GM08714 (cell line): Measurements from ENCODE around the gene TASOR2.

Experiments
- H3K4me3 ChIP-seq: fragments of 200-500 bp; sonication (Bioruptor generic); 2 replicates; pipeline ENCODE4 v1.5.1; 2014; ENCODE audit warnings: mild to moderate bottlenecking, low read length, inconsistent platforms
- ZNF274 ChIP-seq: IDR thresholded peaks from 2 replicates; pipeline ENCODE4 v1.6.1; 2012; ENCODE audit warnings: mild to moderate bottlenecking, low read depth, low read length

Gene TASOR2, protein sequence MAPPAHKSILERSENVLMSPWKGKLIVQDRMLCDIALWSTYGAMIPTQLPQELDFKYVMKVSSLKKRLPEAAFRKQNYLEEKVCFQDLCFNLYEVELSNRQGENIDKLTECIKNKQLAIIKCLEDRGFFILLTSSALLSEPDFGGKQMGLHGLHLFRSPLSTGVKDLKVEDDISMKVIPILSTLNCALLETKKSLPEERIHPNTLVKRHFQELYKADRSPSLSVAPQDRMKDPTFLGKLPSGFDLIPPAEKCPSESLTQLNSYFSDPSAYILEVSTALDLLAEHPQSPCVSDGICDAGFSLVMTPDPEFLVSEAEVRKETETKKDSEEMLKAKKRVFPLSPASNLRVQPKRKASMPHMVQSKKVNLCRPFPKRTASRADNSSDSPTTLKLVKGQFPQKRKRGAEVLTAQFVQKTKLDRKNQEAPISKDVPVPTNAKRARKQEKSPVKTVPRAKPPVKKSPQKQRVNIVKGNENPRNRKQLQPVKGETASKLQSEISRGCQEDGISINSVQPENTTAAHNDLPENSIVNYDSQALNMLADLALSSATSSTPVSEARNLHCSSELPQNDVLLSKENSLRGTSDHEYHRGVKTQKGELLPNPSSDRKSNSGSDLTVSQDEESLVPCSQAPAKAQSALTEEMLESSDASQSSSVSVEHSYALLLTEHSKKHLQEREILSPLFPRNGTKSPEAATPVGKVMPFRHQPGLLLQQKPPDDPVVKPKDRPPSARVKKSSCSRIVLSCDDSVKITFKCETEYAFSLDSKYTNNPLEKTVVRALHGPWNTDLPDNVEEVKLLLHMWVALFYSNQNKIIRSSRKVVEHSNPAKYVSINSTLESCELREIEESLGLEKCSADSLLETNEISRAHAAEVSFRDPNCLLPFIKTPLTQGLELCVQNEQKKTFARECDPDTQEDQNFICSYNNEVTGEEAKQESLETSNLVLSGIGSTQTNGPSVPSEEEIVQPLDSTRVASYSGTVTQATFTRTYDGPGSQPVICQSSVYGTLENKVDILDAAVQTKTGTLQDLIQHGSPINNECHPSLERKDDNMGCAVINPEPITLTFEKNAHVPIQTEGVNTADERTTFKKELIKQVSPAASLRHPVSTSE (N-terminal part only)

DNA sequence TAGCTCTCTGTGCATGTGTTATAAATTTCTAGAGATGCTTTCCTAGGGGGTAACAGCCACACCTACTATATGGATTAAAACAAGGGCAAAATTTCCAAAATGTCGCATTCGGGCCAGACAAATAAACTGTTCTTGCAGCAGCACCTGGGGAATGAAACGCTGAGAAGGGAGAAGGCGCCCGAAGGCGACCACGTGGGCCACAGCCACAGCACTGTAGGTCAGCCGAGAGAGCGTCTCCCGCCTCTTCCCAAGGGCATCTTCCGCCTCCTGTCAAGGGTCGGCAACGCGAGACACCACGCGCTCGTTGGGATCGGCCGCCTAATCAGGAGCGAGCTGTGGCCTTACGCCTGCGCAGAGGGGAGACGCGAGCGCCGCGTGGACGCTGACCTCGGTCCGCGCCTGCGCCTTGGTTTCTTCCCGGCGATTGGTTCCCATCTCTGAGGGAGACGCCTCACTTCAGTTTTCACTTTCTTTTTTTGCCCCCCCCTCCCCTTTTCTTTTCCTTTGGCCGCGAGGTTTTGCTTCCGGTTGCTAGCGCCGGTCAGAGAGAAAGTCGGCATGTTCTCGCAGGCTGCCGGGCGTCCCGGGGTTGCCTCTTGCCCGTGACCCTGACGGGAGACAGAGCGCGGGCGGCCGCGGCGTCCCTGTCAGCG is at the start of gene TASOR2:
Gene TASOR2 (plus strand): TSS at position 521 of the 653 bp plus-strand sequence. CDS start 35,805 bp downstream, outside the sequence.
- no peak for TF ChIP-seq ZNF274

GRCh38 chr10:5634918-5635317 is 49.7 kb upstream of the TASOR2 start:
- no peak overlapping the region for H3K4me3 ChIP-seq
- no peak for TF ChIP-seq ZNF274

More for the DNA sequence above, at the start of gene TASOR2:
- H3K4me3 ChIP-seq = peak within 1 kb of the TSS; percentile 80

GRCh38 chr10:5638494-5638893 is 46.1 kb upstream of the TASOR2 start:
- H3K4me3 ChIP-seq = no peak overlapping the region
- no peak for TF ChIP-seq ZNF274

DNA sequence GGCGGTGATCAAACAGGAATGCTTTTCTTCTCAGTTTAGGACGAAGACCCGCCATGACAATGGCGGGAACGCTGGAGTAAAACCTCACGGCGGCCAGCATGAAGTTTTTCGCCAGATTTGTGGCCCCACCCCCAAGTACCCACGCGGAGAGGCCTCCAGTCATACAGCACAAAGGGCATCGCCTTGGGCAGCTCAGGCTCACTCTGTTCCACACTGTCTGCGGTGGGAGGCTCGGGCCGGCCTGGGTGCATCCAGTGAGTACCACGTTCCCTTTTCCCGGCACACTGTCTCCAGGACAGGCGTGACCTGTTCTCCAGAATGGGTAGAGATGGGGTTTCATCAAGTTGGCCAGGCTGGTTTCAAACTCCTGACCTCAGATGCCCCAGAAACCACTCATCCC is 45.6 kb upstream of the TASOR2 start:
- TF ChIP-seq ZNF274 = no peak
- H3K4me3 ChIP-seq = no peak overlapping the region

DNA sequence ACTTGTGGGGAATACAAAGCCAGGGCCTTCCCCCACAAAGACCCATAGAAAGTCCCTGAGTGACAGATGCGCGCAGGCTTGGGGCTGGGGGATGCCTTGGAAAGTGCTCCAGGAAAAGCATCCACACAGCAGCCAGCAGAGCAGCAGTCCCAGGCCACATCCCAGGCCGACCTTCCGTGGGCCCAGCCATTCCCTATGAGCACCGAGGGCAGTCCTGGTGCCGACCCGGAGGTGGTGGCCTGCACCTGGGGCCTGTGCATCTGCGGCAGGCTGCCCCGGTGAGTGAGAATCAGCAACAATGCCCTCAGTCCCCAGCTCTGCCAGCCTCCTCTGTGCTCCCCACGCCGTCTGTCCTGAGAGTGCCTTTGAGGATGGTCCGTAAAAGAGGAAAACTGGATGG is 44.6 kb upstream of the TASOR2 start:
- no peak for TF ChIP-seq ZNF274
- no peak overlapping the region for H3K4me3 ChIP-seq

- no peak overlapping the region for H3K4me3 ChIP-seq
- no peak for TF ChIP-seq ZNF274
Measured at GRCh38 chr10:5640501-5640900, 44.1 kb upstream of the TASOR2 start.

DNA sequence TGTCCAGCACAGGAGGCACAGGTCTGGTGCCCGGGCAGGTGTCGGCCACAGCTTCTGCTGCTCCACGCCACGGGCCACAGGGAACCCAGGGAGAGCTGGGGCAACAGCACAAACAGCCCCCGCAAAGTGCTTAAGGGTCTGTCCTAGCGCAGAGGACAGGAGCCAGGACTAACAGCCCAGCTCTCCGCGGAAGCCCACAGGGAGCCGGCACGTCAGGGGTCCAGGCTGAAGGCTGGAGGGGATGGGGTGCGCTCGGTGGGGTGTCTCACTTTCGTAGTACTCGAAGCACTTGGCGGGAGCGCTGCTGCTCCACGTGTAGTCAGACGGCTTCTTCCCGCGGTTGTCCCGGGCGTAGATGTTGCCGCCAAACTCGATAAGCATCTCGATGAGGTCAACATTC is 43.1 kb upstream of the TASOR2 start:
- no peak for TF ChIP-seq ZNF274

GRCh38 chr10:5643346-5644067 is 41.1 kb upstream of the TASOR2 start:
- no peak for TF ChIP-seq ZNF274
- H3K4me3 ChIP-seq = no peak overlapping the region

More for the DNA sequence above, 43.1 kb upstream of the TASOR2 start:
- H3K4me3 ChIP-seq = no peak overlapping the region

- TF ChIP-seq ZNF274 = no peak
Measured at GRCh38 chr10:5644930-5645329, 39.7 kb upstream of the TASOR2 start.

GRCh38 chr10:5645375-5645774 is 39.3 kb upstream of the TASOR2 start:
- H3K4me3 ChIP-seq = no peak overlapping the region
- TF ChIP-seq ZNF274 = no peak

More at GRCh38 chr10:5644930-5645329, 39.7 kb upstream of the TASOR2 start:
- H3K4me3 ChIP-seq = no peak overlapping the region

DNA sequence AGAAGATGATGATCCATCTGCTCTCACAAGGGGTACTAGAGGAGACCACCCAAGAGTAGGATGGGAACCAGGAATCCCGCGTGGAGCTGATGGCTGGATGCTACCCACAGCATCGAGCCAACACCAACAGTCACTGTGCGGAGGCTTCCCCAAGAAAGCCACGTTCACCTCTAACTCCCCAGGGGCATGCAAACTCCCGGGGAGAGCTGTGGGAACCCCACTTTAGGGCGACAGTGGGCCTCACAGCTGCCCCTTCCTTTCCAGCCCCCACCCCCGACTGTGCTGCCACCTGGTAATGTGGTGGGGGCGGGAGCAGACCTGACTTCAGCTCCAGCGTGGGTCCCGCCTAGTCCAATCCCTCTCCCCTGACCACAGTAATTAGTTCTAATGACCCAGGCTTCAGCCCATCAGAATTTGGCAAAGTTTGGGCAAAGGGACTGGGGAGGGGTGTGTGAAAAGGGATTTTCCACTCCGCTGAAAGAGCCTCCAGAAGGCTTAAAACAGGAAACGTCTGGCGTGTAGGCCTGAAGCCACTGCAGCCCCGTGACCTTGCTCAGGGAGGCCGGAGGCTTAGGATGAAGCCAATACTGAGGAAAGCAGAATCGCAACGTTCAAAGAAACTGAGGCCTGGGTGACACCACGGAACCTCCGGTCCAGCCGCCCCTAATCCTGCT is 38.6 kb upstream of the TASOR2 start:
- no peak for TF ChIP-seq ZNF274
- no peak overlapping the region for H3K4me3 ChIP-seq

- TF ChIP-seq ZNF274 = no peak
- no peak overlapping the region for H3K4me3 ChIP-seq
Measured at GRCh38 chr10:5647507-5648240, 37.0 kb upstream of the TASOR2 start.
